Natural killer cell (primary cell): ENCODE results near the gene SDCBP2. TPM values are rescaled to one million over a fixed set of nuclear protein-coding genes. Genes with fewer than 3 reads are reported as not detected.

Experiments used
- ATAC-seq, 3 donors: fragments of 150-1000 bp in 2 of 3; fragments of 200-7000 bp in 1 of 3; cut with Tn5 transposase; 1 replicate in 1 of 3; 2 replicates in 2 of 3; pipeline ENCODE4 v1.10.0; 2021; ENCODE audit warnings: mild to moderate bottlenecking in 2 of 3, moderate library complexity in 2 of 3
- DNase-seq, 2 donors: peaks; one replicate each; pipeline versions ENCODE4 v3.0.0 to v3.0.0-alpha.2; 2013 to 2021; ENCODE audit warnings: mixed read lengths in 1 of 2
- H3K27ac ChIP-seq: one replicate; pipeline ENCODE4 v1.5.1; 2013; ENCODE audit warnings: mild to moderate bottlenecking, low read length
- H3K27me3 ChIP-seq: one replicate; pipeline ENCODE4 v1.6.1; 2013; ENCODE audit warnings: low read length; ENCODE audit not compliant: control insufficient read depth, insufficient read depth
- H3K36me3 ChIP-seq: one replicate; pipeline ENCODE4 v1.6.1; 2013; ENCODE audit warnings: low read length; ENCODE audit not compliant: control insufficient read depth, insufficient read depth
- H3K4me1 ChIP-seq: one replicate; pipeline ENCODE4 v1.6.1; 2013; ENCODE audit warnings: low read length; ENCODE audit not compliant: control insufficient read depth, insufficient read depth
- H3K4me3 ChIP-seq: one replicate; pipeline ENCODE4 v1.5.1; 2013; ENCODE audit warnings: low read length
- H3K9me3 ChIP-seq: one replicate; pipeline ENCODE4 v1.6.1; 2013; ENCODE audit warnings: low read length; ENCODE audit not compliant: control insufficient read depth, insufficient read depth
- H3K27ac Mint-ChIP-seq, 2 donors: one replicate each; pipeline ENCODE4 v1.8.0; 2022; ENCODE audit warnings: mild to moderate bottlenecking in 2 of 2, mixed read lengths in 2 of 2, moderate library complexity in 1 of 2
- H3K27me3 Mint-ChIP-seq, 2 donors: one replicate each; pipeline ENCODE4 v1.8.0; 2022; ENCODE audit warnings: low read depth in 2 of 2, mixed read lengths in 2 of 2
- H3K36me3 Mint-ChIP-seq: one replicate; pipeline ENCODE4 v1.8.0; 2022; ENCODE audit warnings: mixed read lengths
- H3K4me1 Mint-ChIP-seq, 2 donors: one replicate each; pipeline ENCODE4 v1.8.0; 2022; ENCODE audit warnings: mixed read lengths in 2 of 2
- H3K4me3 Mint-ChIP-seq: one replicate; pipeline ENCODE4 v1.8.0; 2022; ENCODE audit warnings: mild to moderate bottlenecking, moderate library complexity, mixed read lengths
- H3K9me3 Mint-ChIP-seq, 2 donors: one replicate each; pipeline ENCODE4 v1.8.0; 2022; ENCODE audit warnings: mixed read lengths in 2 of 2
- WGBS: methylation state at CpG from one replicate; pipeline ENCODE4 v1.1.7; 2013; ENCODE audit warnings: missing lambda C conversion rate; ENCODE audit not compliant: insufficient coverage; 5-methylcytosine and 5-hydroxymethylcytosine counted together
- intact Hi-C: fragments of 100-400 bp; cut with micrococcal nuclease; formaldehyde crosslinking; loops from one replicate; pipeline ENCODE4 v1.14.2; 2022
- total RNA-seq, 4 donors: library from RNA; stranded (reverse); fragments of 120-200 nt in 1 of 4; gene quantifications; one replicate each; pipeline versions ENCODE4 v1.2.3 to v1.2.4, GENCODE V29; 2013 to 2022
- TF ChIP-seq, protein P1 (sequence below): fragments of 200-600 bp; IDR thresholded peaks from one replicate; pipeline ENCODE4 v1.8.0; 2022; ENCODE audit warnings: antibody characterized with exemption

SDCBP2 gene
- total RNA-seq, 3 donors from 2014 or later (not counting 1 experiment from before 2014, with no cell fraction given): 2.0 to 2.7 (median 2.6) TPM

- intact Hi-C loops: no loop called here
- Mint-ChIP-seq H3K4me1 (peaks cover 0 to 5% of the 10 kb centered on the region in 2 donors), H3K9me3 (no peaks in the 10 kb centered on the region), H3K36me3 (no peaks in the 10 kb centered on the region), H3K27ac (no peak overlapping the region), H3K4me3 (no peak overlapping the region), H3K27me3 (peaks cover 0 to 5% of the 10 kb centered on the region in 2 donors)
- ATAC-seq (no peak), DNase-seq (no peak)
- 85% methylated on average over 3 of the region's 3 CpGs for WGBS
- Histone ChIP-seq H3K27me3 (no peaks in the 10 kb centered on the region), H3K4me3 (no peak overlapping the region), H3K27ac (no peak overlapping the region), H3K9me3 (no peaks in the 10 kb centered on the region), H3K36me3 (no peaks in the 10 kb centered on the region), H3K4me1 (no peaks in the 10 kb centered on the region)
- TF ChIP-seq, protein P1, sequence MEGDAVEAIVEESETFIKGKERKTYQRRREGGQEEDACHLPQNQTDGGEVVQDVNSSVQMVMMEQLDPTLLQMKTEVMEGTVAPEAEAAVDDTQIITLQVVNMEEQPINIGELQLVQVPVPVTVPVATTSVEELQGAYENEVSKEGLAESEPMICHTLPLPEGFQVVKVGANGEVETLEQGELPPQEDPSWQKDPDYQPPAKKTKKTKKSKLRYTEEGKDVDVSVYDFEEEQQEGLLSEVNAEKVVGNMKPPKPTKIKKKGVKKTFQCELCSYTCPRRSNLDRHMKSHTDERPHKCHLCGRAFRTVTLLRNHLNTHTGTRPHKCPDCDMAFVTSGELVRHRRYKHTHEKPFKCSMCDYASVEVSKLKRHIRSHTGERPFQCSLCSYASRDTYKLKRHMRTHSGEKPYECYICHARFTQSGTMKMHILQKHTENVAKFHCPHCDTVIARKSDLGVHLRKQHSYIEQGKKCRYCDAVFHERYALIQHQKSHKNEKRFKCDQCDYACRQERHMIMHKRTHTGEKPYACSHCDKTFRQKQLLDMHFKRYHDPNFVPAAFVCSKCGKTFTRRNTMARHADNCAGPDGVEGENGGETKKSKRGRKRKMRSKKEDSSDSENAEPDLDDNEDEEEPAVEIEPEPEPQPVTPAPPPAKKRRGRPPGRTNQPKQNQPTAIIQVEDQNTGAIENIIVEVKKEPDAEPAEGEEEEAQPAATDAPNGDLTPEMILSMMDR: no peak
Observed at GRCh38 chr20:1282966-1283365, 46.0 kb downstream of the SDCBP2 start.

DNA sequence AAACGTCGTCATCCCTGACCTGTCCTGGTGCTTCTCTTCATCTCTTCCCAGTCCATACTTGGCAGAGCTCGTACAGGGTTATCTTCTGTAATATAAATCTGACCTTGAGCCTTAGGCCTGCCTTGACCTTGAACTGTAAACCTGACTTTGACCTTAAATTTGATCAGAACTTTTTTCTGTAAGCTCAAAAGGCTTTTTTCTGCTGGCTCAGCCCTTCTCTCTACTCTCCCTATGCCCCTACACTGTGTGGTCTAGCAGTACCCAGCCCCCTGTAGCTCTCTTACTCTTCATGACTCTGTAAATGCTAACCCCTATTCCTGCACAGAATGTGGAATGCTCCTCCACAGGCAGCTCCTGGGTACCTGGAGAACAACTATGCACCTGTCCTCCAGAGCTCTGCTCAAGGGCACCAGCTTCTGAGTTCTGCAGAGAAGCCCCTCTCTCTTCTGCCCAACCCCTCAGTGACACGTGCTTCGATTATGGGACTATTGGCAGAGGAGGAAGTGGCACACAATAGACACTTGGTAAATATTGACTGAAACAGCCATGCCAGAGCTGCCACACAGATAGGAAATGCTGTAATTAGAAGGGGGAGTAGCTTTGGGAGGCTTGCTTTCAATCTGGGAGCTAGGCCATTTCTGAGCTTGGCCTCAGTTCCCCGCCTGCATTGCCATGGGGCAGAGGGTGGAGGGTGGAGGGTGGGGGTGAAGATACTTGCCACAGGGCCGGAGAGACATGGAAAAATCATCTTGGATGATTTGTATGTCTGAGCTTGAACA is 47.5 kb downstream of the SDCBP2 start:
- Histone ChIP-seq H3K4me1 (no peaks in the 10 kb centered on the region), H3K4me3 (no peak overlapping the region), H3K36me3 (no peaks in the 10 kb centered on the region), H3K9me3 (no peaks in the 10 kb centered on the region), H3K27ac (no peak overlapping the region), H3K27me3 (no peaks in the 10 kb centered on the region)
- Mint-ChIP-seq H3K4me1 (peaks cover 0 to 4% of the 10 kb centered on the region in 2 donors), H3K9me3 (no peaks in the 10 kb centered on the region), H3K27me3 (peaks cover 0 to 5% of the 10 kb centered on the region in 2 donors), H3K4me3 (no peak overlapping the region), H3K36me3 (no peaks in the 10 kb centered on the region), H3K27ac (no peak overlapping the region)
- DNase-seq (no peak), ATAC-seq (no peak)
- intact Hi-C loops: no loop called here
- TF ChIP-seq, protein P1: no peak
- 80% methylated on average over 7 of the region's 7 CpGs for WGBS

GRCh38 chr20:1280195-1281102 is 48.5 kb downstream of the SDCBP2 start:
- no peak overlapping the region for H3K4me3 Mint-ChIP-seq
- intact Hi-C loops: no loop called here
- Histone ChIP-seq H3K4me1 (no peaks in the 10 kb centered on the region), H3K4me3 (no peak overlapping the region), H3K9me3 (no peaks in the 10 kb centered on the region), H3K36me3 (no peaks in the 10 kb centered on the region), H3K27me3 (no peaks in the 10 kb centered on the region), H3K27ac (no peak overlapping the region)
- no peaks in the 10 kb centered on the region for H3K9me3 Mint-ChIP-seq
- WGBS: 86% methylated on average over 5 of the region's 6 CpGs
- no peak for DNase-seq
- TF ChIP-seq, protein P1: no peak
- no peak for ATAC-seq
- no peaks in the 10 kb centered on the region for H3K4me1 Mint-ChIP-seq
- no peaks in the 10 kb centered on the region for H3K36me3 Mint-ChIP-seq
- H3K27ac Mint-ChIP-seq: no peak overlapping the region
- H3K27me3 Mint-ChIP-seq: peaks cover 0 to 5% of the 10 kb centered on the region in 2 donors
